ENCODE data around the gene FXYD3.

GRCh38 chr19:35166100-35167063 is 50.8 kb downstream of the FXYD3 start:
- TF ChIP-seq, protein P1, sequence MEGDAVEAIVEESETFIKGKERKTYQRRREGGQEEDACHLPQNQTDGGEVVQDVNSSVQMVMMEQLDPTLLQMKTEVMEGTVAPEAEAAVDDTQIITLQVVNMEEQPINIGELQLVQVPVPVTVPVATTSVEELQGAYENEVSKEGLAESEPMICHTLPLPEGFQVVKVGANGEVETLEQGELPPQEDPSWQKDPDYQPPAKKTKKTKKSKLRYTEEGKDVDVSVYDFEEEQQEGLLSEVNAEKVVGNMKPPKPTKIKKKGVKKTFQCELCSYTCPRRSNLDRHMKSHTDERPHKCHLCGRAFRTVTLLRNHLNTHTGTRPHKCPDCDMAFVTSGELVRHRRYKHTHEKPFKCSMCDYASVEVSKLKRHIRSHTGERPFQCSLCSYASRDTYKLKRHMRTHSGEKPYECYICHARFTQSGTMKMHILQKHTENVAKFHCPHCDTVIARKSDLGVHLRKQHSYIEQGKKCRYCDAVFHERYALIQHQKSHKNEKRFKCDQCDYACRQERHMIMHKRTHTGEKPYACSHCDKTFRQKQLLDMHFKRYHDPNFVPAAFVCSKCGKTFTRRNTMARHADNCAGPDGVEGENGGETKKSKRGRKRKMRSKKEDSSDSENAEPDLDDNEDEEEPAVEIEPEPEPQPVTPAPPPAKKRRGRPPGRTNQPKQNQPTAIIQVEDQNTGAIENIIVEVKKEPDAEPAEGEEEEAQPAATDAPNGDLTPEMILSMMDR (IDR thresholded peaks at IDR 0.05): no peak
- TF ChIP-seq POLR2A (IDR thresholded peaks at IDR 0.05): no peak
